OCI-LY7 (cell line): Measurements from ENCODE around the gene SUFU. TPM values are rescaled to one million over a fixed set of nuclear protein-coding genes. Genes with fewer than 3 reads are reported as not detected.
"Not testable (repeated sequence)": the region's sequence is repeated elsewhere in the genome, so short reads cannot be mapped to it uniquely, and the experiment has no call there.

Experiments used
- Bru-seq: library from RNA; stranded (reverse); fragments of 400-500 nt; gene quantifications from one replicate; lab custom pipeline; 2021; lab: Mats Ljungman, UMichigan
- BruChase-seq, 2 experiments: library from RNA; stranded (reverse); fragments of 400-500 nt; gene quantifications; one replicate each; lab custom pipeline; 2021; lab: Mats Ljungman, UMichigan
- BruUV-seq: library from RNA; stranded (reverse); fragments of 400-500 nt; replicated peaks from 2 replicates; lab custom pipeline; 2021; lab: Mats Ljungman, UMichigan
- CTCF ChIA-PET: fragments of 300-600 bp; sonication (Branson Sonifier 250); formaldehyde crosslinking; loops from one replicate; lab custom pipeline; 2022; ENCODE audit warnings: antibody characterized with exemption; ENCODE audit not compliant: unreplicated experiment; lab: Charles Lee
- POLR2A ChIA-PET: fragments of 300-600 bp; sonication (Branson Sonifier 250); formaldehyde crosslinking; loops from one replicate; lab custom pipeline; 2022; ENCODE audit warnings: antibody characterized with exemption; lab: Charles Lee
- DNase-seq: peaks from one replicate; pipeline ENCODE4 v3.0.0-alpha.2; 2015; ENCODE audit warnings: low spot score
- H2AFZ ChIP-seq: fragments of 200-600 bp; sonication (generic), shearing (Covaris generic); 2 replicates; pipeline ENCODE4 v1.6.1; 2014; ENCODE audit warnings: mild to moderate bottlenecking, antibody characterized with exemption, low read length, moderate library complexity
- H3K27ac ChIP-seq: fragments of 200-600 bp; sonication (generic); 2 replicates; pipeline ENCODE4 v1.5.1; 2014; ENCODE audit warnings: mixed run types, low read depth, mild to moderate bottlenecking, moderate library complexity, low read length, inconsistent platforms; ENCODE audit not compliant: poor library complexity, severe bottlenecking
- H3K36me3 ChIP-seq: fragments of 200-600 bp; sonication (generic); 2 replicates; pipeline ENCODE4 v1.6.1; 2014; ENCODE audit warnings: mild to moderate bottlenecking, antibody characterized with exemption, low read length, moderate library complexity, mixed read lengths; ENCODE audit not compliant: insufficient read depth
- H3K4me1 ChIP-seq: fragments of 200-600 bp; sonication (generic); 2 replicates; pipeline ENCODE4 v1.5.1; 2014; ENCODE audit warnings: mild to moderate bottlenecking, low read length; ENCODE audit not compliant: insufficient read depth, poor library complexity, severe bottlenecking
- H3K4me2 ChIP-seq: fragments of 200-600 bp; sonication (generic); 2 replicates; pipeline ENCODE4 v1.6.1; 2014; ENCODE audit warnings: mild to moderate bottlenecking, low read length
- H3K4me3 ChIP-seq: fragments of 200-600 bp; sonication (generic); 2 replicates; pipeline ENCODE4 v1.5.1; 2014; ENCODE audit warnings: mild to moderate bottlenecking, low read depth, low read length; ENCODE audit not compliant: poor library complexity, severe bottlenecking
- H3K79me2 ChIP-seq: fragments of 200-600 bp; sonication (generic); 2 replicates; pipeline ENCODE4 v1.6.1; 2016; ENCODE audit warnings: low read depth, mild to moderate bottlenecking, low read length, moderate library complexity, mixed read lengths; ENCODE audit not compliant: insufficient read depth
- H3K9me2 ChIP-seq: fragments of 200-600 bp; sonication (generic); 2 replicates; pipeline ENCODE4 v1.6.1; 2016; ENCODE audit warnings: mild to moderate bottlenecking, low read length, mixed read lengths; ENCODE audit not compliant: insufficient read depth
- H3K9me3 ChIP-seq: fragments of 200-600 bp; sonication (generic); 2 replicates; pipeline ENCODE4 v1.6.1; 2014; ENCODE audit warnings: mild to moderate bottlenecking, mixed run types, low read length, mixed read lengths
- H4K20me1 ChIP-seq: fragments of 200-600 bp; sonication (generic); 2 replicates; pipeline ENCODE4 v1.6.1; 2014; ENCODE audit warnings: mild to moderate bottlenecking, antibody characterized with exemption, low read length, moderate library complexity, mixed read lengths; ENCODE audit not compliant: insufficient read depth
- CTCF ChIP-seq: fragments of 200-600 bp; sonication (generic); conservative IDR thresholded peaks from 2 replicates; pipeline ENCODE4 v1.5.1; 2014; ENCODE audit warnings: mild to moderate bottlenecking, antibody characterized with exemption, low read length, moderate library complexity, mixed read lengths
- EZH2phosphoT487 ChIP-seq: fragments of 200-600 bp; sonication (generic); IDR thresholded peaks from 2 replicates; pipeline ENCODE4 v1.6.1; 2018; ENCODE audit warnings: low read depth, borderline replicate concordance, mild to moderate bottlenecking, mixed run types, antibody characterized with exemption, low read length, moderate library complexity, mixed read lengths
- intact Hi-C: fragments of 100-400 bp; cut with micrococcal nuclease; formaldehyde crosslinking; loops from one replicate; pipeline ENCODE4 v1.10.0; 2022; ENCODE audit not compliant: unreplicated experiment
- long read RNA-seq: library from polyadenylated mRNA; stranded (forward); transcript quantifications from one replicate; pipeline ENCODE4 v2.0.0, GENCODE V29; 2022
- total RNA-seq, 2 experiments: library from RNA; depleted of rRNA in 1 of 2; stranded (reverse); fragments of >200 nt in 1 of 2; shearing (Covaris generic) in 1 of 2; gene quantifications; 2 replicates each; pipeline ENCODE4 v1.2.3, GENCODE V29; 2014 to 2022

Gene SUFU
- 1.9 and 4.9 TPM in 2 replicates for total RNA-seq (2014; rRNA removed; shearing (Covaris generic))
- total RNA-seq (2022): 10.0 and 10.1 TPM in 2 replicates
- Bru-seq, nascent RNA: percentile 51 among the genes with signal in this experiment
- BruChase-seq, experiment 1, labeled RNA remaining after a 6-hour chase: percentile 55 among the genes with signal in this experiment
- percentile 53 among the genes with signal in this experiment for BruChase-seq, experiment 2, labeled RNA remaining after a 2-hour chase
- long read RNA-seq, full-length matches to known transcripts: 1 of 11 reads
- long read RNA-seq, partial matches to known transcripts: 2 of 11 reads
- long read RNA-seq, other reads (novel, unspliced or antisense): 8 of 11 reads

GRCh38 chr10:102503264-102504178, at the start of gene SUFU:
SUFU (plus strand) TSS chr10:102503972; CDS start chr10:102504153, 181 bp downstream.
- CTCF ChIA-PET: interaction anchor here (0.6 to 1.0 kb wide), 6 partner anchors 23 to 694 kb away, joined by 3 to 11 read pairs (median 3); no protein-coding TSS in a partner anchor
- H3K4me3 ChIP-seq: peak within 1 kb of the TSS; percentile 98
- intact Hi-C loops: loop anchor here (1.0 to 2.0 kb wide), 5 partner anchors 53 to 209 kb away; partner anchors contain the start of genes C10orf95 and FBXL15
- no TSS peak for BruUV-seq
- H3K36me3 ChIP-seq: peaks cover 11% of the 10 kb centered on the region
- H4K20me1 ChIP-seq: no peaks in the 10 kb centered on the region
- POLR2A ChIA-PET: interaction anchor here (0.9 to 2.1 kb wide), 6 partner anchors 8 to 103 kb away, joined by 3 to 10 read pairs (median 3); no protein-coding TSS in a partner anchor
- H3K9me2 ChIP-seq: no peaks in the 10 kb centered on the region
- H3K4me2 ChIP-seq: peak within 1 kb of the TSS; percentile 99
- peak; percentile 100 for DNase-seq
- TF ChIP-seq CTCF: peak; percentile 92
- TF ChIP-seq EZH2phosphoT487: no peak
- H3K27ac ChIP-seq: peak within 1 kb of the TSS; percentile 64
- no peaks in the 10 kb centered on the region for H3K9me3 ChIP-seq
- peaks cover 20% of the 10 kb centered on the region for H3K4me1 ChIP-seq
- H2AFZ ChIP-seq: peak within 1 kb of the TSS; percentile 73
- peaks cover 40% of the 10 kb centered on the region for H3K79me2 ChIP-seq

- DNase-seq, H3K4me3 ChIP-seq, H4K20me1 ChIP-seq, H3K27ac ChIP-seq, CTCF ChIA-PET, BruUV-seq, H3K9me3 ChIP-seq, POLR2A ChIA-PET, H3K4me2 ChIP-seq, H2AFZ ChIP-seq, H3K9me2 ChIP-seq: not testable (repeated sequence)
- intact Hi-C loops: loop anchor here (5.0 kb wide), 1 partner anchor 192 kb away; no protein-coding TSS in a partner anchor
- peaks cover 13% of the 10 kb centered on the region for H3K79me2 ChIP-seq
- peaks cover 47% of the 10 kb centered on the region for H3K36me3 ChIP-seq
- H3K4me1 ChIP-seq: peaks cover 18% of the 10 kb centered on the region
These were observed 48.9 kb upstream of the SUFU start for GRCh38 chr10:102454662-102455487.
